HEK293 (cell line): ENCODE data around the gene ARHGAP4.

ENCODE experiments used
- CTCF ChIA-PET: fragments of 350-600 bp; formaldehyde crosslinking; extraction: SDS; loops from one replicate; lab custom pipeline; 2021; ENCODE audit warnings: antibody characterized with exemption; lab: Yijun Ruan, JAX
- POLR2A ChIA-PET: fragments of 300-600 bp; formaldehyde crosslinking; extraction: SDS; loops from one replicate; lab custom pipeline; 2020; ENCODE audit warnings: antibody characterized with exemption, inconsistent platforms; lab: Yijun Ruan, JAX
- H3K27ac ChIP-seq: fragments of 200-500 bp; sonication (Bioruptor generic); 2 replicates; pipeline ENCODE4 v1.5.1; 2014; ENCODE audit warnings: low read depth, low read length, control low read depth, inconsistent platforms; ENCODE audit errors: extremely low read depth
- H3K36me3 ChIP-seq, 2 experiments: fragments of 200-500 bp in 1 of 2; sonication (Bioruptor generic) in 1 of 2; 1 replicate in 1 of 2; 2 replicates in 1 of 2; pipeline ENCODE4 v1.5.1; 2014 to 2017; ENCODE audit warnings: inconsistent platforms in 2 of 2, low read length in 2 of 2; ENCODE audit not compliant: control insufficient read depth in 2 of 2, insufficient read depth in 1 of 2
- H3K4me1 ChIP-seq: fragments of 200-500 bp; sonication (Bioruptor generic); 2 replicates; pipeline ENCODE4 v1.5.1; 2014; ENCODE audit warnings: mild to moderate bottlenecking, low read length, inconsistent platforms; ENCODE audit not compliant: control insufficient read depth, insufficient read depth
- H3K4me3 ChIP-seq: 2 replicates; pipeline ENCODE4 v1.5.1; 2011; ENCODE audit warnings: low read depth, mild to moderate bottlenecking, control low read depth, low read length, moderate library complexity
- H3K9me3 ChIP-seq: fragments of 200-500 bp; sonication (Bioruptor generic); 2 replicates; pipeline ENCODE4 v1.5.1; 2014; ENCODE audit warnings: low read depth, low read length, inconsistent platforms; ENCODE audit not compliant: control insufficient read depth, insufficient read depth
- BCL11B ChIP-seq: fragments of 450-650 bp; formaldehyde crosslinking; IDR thresholded peaks from 2 replicates; pipeline ENCODE4 v1.5.1; 2016; ENCODE audit warnings: low read depth, missing biosample characterization, missing genetic modification characterization
- CTCF ChIP-seq: fragments of 450-650 bp; formaldehyde crosslinking; IDR thresholded peaks from 2 replicates; pipeline ENCODE4 v1.5.1; 2016; ENCODE audit warnings: missing biosample characterization, missing genetic modification characterization
- GFI1B ChIP-seq: fragments of 450-650 bp; formaldehyde crosslinking; IDR thresholded peaks from 2 replicates; pipeline ENCODE4 v1.5.1; 2016; ENCODE audit warnings: missing biosample characterization, missing genetic modification characterization
- GLIS1 ChIP-seq: fragments of 450-650 bp; formaldehyde crosslinking; IDR thresholded peaks from 2 replicates; pipeline ENCODE4 v1.5.1; 2016; ENCODE audit warnings: missing biosample characterization, missing genetic modification characterization
- GLIS2 ChIP-seq: fragments of 450-650 bp; formaldehyde crosslinking; IDR thresholded peaks from 2 replicates; pipeline ENCODE4 v1.5.1; 2016; ENCODE audit warnings: missing biosample characterization, missing genetic modification characterization
- HOXD13 ChIP-seq: sonication (generic); formaldehyde crosslinking; IDR thresholded peaks from 2 replicates; pipeline ENCODE4 v1.8.0; 2022; ENCODE audit warnings: missing genetic modification reagents, borderline replicate concordance
- MZF1 ChIP-seq: fragments of 450-650 bp; formaldehyde crosslinking; IDR thresholded peaks from 2 replicates; pipeline ENCODE4 v1.5.1; 2017; ENCODE audit warnings: missing biosample characterization, missing genetic modification characterization, borderline replicate concordance
- SALL2 ChIP-seq: fragments of 450-650 bp; formaldehyde crosslinking; IDR thresholded peaks from 2 replicates; pipeline ENCODE4 v1.5.0; 2017; ENCODE audit warnings: missing biosample characterization, mild to moderate bottlenecking, missing genetic modification characterization, borderline replicate concordance
- ZBTB20 ChIP-seq: fragments of 450-650 bp; formaldehyde crosslinking; IDR thresholded peaks from 2 replicates; pipeline ENCODE4 v1.5.1; 2016; ENCODE audit warnings: missing biosample characterization, missing genetic modification characterization
- ZFHX2 ChIP-seq: fragments of 450-650 bp; formaldehyde crosslinking; conservative IDR thresholded peaks from 2 replicates; pipeline ENCODE4 v1.5.1; 2016; ENCODE audit warnings: missing biosample characterization, missing genetic modification characterization
- ZNF121 ChIP-seq: fragments of 450-650 bp; formaldehyde crosslinking; IDR thresholded peaks from 2 replicates; pipeline ENCODE4 v1.5.1; 2016; ENCODE audit warnings: missing biosample characterization, missing genetic modification characterization
- ZNF184 ChIP-seq: fragments of 450-650 bp; IDR thresholded peaks from 2 replicates; pipeline ENCODE4 v1.5.1; 2018; ENCODE audit warnings: missing biosample characterization, mild to moderate bottlenecking, missing genetic modification characterization
- ZNF239 ChIP-seq: fragments of 450-650 bp; formaldehyde crosslinking; IDR thresholded peaks from 2 replicates; pipeline ENCODE4 v1.5.1; 2016; ENCODE audit warnings: missing biosample characterization, missing genetic modification characterization
- ZNF280D ChIP-seq: fragments of 450-650 bp; formaldehyde crosslinking; IDR thresholded peaks from 2 replicates; pipeline ENCODE4 v1.5.1; 2016; ENCODE audit warnings: missing biosample characterization, missing genetic modification characterization
- ZNF391 ChIP-seq: fragments of 450-650 bp; formaldehyde crosslinking; IDR thresholded peaks from 2 replicates; pipeline ENCODE4 v1.5.1; 2016; ENCODE audit warnings: low read depth, missing biosample characterization, missing genetic modification characterization, borderline replicate concordance
- ZNF548 ChIP-seq: fragments of 450-650 bp; formaldehyde crosslinking; IDR thresholded peaks from 2 replicates; pipeline ENCODE4 v1.5.1; 2016; ENCODE audit warnings: missing biosample characterization, missing genetic modification characterization
- ZNF677 ChIP-seq: fragments of 450-650 bp; IDR thresholded peaks from 2 replicates; pipeline ENCODE4 v1.5.0; 2018; ENCODE audit warnings: missing biosample characterization, mild to moderate bottlenecking, missing genetic modification characterization, moderate library complexity
- ZNF701 ChIP-seq: fragments of 450-650 bp; formaldehyde crosslinking; IDR thresholded peaks from 2 replicates; pipeline ENCODE4 v1.5.1; 2016; ENCODE audit warnings: missing biosample characterization, missing genetic modification characterization
- ZNF76 ChIP-seq: fragments of 450-650 bp; formaldehyde crosslinking; IDR thresholded peaks from 2 replicates; pipeline ENCODE4; 2016; ENCODE audit warnings: low read depth, missing biosample characterization, missing genetic modification characterization, borderline replicate concordance
- ZNF777 ChIP-seq: fragments of 450-650 bp; formaldehyde crosslinking; IDR thresholded peaks from 2 replicates; pipeline ENCODE4 v1.5.1; 2017; ENCODE audit warnings: missing biosample characterization, missing genetic modification characterization, borderline replicate concordance
- ZXDB ChIP-seq: fragments of 450-650 bp; formaldehyde crosslinking; IDR thresholded peaks from 2 replicates; pipeline ENCODE4 v1.5.1; 2016; ENCODE audit warnings: missing biosample characterization, missing genetic modification characterization
- TF ChIP-seq, protein P1 (sequence below): fragments of 450-650 bp; formaldehyde crosslinking; IDR thresholded peaks from 2 replicates; pipeline ENCODE4 v1.5.1; 2016; ENCODE audit warnings: missing biosample characterization, missing genetic modification characterization, low read depth

ARHGAP4 gene

DNA sequence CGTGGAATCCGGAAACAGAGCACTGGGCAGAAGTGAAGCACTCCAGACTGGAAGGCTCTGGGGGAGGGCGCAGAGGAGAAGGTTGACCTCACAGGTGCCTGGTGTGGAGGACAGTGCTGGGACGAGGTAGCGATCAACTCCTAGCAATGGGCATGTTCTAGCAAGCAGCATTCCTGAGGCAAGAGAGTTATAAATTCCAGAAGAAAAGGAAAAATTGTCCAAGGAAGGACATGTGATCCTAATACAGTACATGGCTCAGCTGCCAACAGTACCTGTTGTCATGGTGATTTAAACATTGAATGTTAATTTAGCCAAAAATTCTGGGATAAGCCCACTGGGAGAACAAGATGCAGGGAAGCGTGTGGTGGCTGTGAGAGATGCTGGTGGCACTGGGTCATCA lies 8.2 kb downstream of the ARHGAP4 start:
- no peak overlapping the region for H3K4me3 ChIP-seq
- H3K36me3 ChIP-seq = no peaks in the 10 kb centered on the region
- CTCF ChIA-PET = interaction anchor here (0.9 to 9.1 kb wide), 4 partner anchors 31 to 492 kb away, joined by 3 to 168 read pairs (median 4); partner anchors contain the start of gene RENBP
- no peaks in the 10 kb centered on the region for H3K9me3 ChIP-seq
- no peak overlapping the region for H3K27ac ChIP-seq
- POLR2A ChIA-PET = interaction anchor here (1.2 to 1.5 kb wide), 2 partner anchors 9 to 11 kb away, joined by 6 to 8 read pairs; no protein-coding TSS in a partner anchor
- H3K4me1 ChIP-seq = no peaks in the 10 kb centered on the region
- TF ChIP-seq ZNF184 (tag by site-specific recombination) (no peak), ZBTB20 (tag by site-specific recombination) (no peak), SALL2 (tag by site-specific recombination) (no peak), GFI1B (tag by site-specific recombination) (no peak), ZNF701 (tag by site-specific recombination) (no peak)

DNA sequence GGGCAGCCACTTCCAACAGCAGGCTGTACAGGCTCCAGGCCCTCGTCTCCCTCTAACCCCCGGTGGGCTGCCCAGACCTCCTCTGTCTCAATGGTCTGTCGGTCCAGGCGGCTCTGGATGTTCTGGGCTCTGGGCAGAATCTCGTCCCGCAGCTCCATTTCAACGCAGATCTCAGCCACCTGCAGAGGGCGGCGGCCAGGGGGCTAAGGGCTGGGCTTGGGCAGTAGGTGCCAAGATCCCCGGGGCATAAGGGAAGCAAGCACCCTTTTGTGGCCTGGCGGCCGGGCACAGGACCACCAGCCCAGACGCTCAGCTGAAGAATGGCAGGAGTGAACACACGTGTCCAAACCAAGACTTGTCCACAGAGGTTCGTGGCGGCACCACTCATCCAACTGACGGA lies 12.4 kb downstream of the ARHGAP4 start:
- no peak overlapping the region for H3K27ac ChIP-seq
- H3K36me3 ChIP-seq = no peaks in the 10 kb centered on the region
- CTCF ChIA-PET = interaction anchor here (1.1 to 9.6 kb wide), 2 partner anchors 10 to 37 kb away, joined by 3 to 72 read pairs; no protein-coding TSS in a partner anchor
- no peaks in the 10 kb centered on the region for H3K9me3 ChIP-seq
- POLR2A ChIA-PET = interaction anchor here (1.3 to 1.7 kb wide), 2 partner anchors 12 to 15 kb away, joined by 6 read pairs; no protein-coding TSS in a partner anchor
- no peak overlapping the region for H3K4me3 ChIP-seq
- no peaks in the 10 kb centered on the region for H3K4me1 ChIP-seq
- TF ChIP-seq ZNF777 (tag by site-specific recombination) (no peak), CTCF (tag by site-specific recombination) (no peak), ZNF121 (tag by site-specific recombination) (no peak), ZXDB (no peak), HOXD13 (CRISPR knock-in tag) (no peak)

GRCh38 chrX:153913211-153913610 lies 12.9 kb downstream of the ARHGAP4 start:
- no peaks in the 10 kb centered on the region for H3K9me3 ChIP-seq
- H3K4me3 ChIP-seq = no peak overlapping the region
- POLR2A ChIA-PET = interaction anchor here (1.3 to 1.7 kb wide), 2 partner anchors 12 to 16 kb away, joined by 6 read pairs; no protein-coding TSS in a partner anchor
- no peak overlapping the region for H3K27ac ChIP-seq
- CTCF ChIA-PET = interaction anchor here (1.1 to 9.6 kb wide), 2 partner anchors 10 to 37 kb away, joined by 3 to 72 read pairs; no protein-coding TSS in a partner anchor
- H3K4me1 ChIP-seq = no peaks in the 10 kb centered on the region
- H3K36me3 ChIP-seq = no peaks in the 10 kb centered on the region
- no peak for TF ChIP-seq ZNF391
- no peak for TF ChIP-seq ZNF239 (tag by site-specific recombination)
- TF ChIP-seq ZNF548 (tag by site-specific recombination) = no peak
- TF ChIP-seq ZFHX2 = no peak
- TF ChIP-seq BCL11B (tag by site-specific recombination) = no peak
- no peak for TF ChIP-seq ZXDB
- TF ChIP-seq GLIS1 (tag by site-specific recombination) = no peak
- TF ChIP-seq ZNF76 (tag by site-specific recombination) = no peak
- TF ChIP-seq GLIS2 (tag by site-specific recombination) = no peak
- no peak for TF ChIP-seq ZNF677 (tag by site-specific recombination)
- no peak for TF ChIP-seq MZF1 (tag by site-specific recombination)
- TF ChIP-seq, protein P1, sequence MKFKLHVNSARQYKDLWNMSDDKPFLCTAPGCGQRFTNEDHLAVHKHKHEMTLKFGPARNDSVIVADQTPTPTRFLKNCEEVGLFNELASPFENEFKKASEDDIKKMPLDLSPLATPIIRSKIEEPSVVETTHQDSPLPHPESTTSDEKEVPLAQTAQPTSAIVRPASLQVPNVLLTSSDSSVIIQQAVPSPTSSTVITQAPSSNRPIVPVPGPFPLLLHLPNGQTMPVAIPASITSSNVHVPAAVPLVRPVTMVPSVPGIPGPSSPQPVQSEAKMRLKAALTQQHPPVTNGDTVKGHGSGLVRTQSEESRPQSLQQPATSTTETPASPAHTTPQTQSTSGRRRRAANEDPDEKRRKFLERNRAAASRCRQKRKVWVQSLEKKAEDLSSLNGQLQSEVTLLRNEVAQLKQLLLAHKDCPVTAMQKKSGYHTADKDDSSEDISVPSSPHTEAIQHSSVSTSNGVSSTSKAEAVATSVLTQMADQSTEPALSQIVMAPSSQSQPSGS = no peak
- no peak for TF ChIP-seq ZNF280D (tag by site-specific recombination)
